Measurements from ENCODE around the gene TTLL5. TPM values are rescaled to one million over a fixed set of nuclear protein-coding genes. Genes with fewer than 3 reads are reported as not detected.

TTLL5 gene
- total RNA-seq, 2 experiments from 2014 or later = 27.3 to 38.6 TPM

DNA sequence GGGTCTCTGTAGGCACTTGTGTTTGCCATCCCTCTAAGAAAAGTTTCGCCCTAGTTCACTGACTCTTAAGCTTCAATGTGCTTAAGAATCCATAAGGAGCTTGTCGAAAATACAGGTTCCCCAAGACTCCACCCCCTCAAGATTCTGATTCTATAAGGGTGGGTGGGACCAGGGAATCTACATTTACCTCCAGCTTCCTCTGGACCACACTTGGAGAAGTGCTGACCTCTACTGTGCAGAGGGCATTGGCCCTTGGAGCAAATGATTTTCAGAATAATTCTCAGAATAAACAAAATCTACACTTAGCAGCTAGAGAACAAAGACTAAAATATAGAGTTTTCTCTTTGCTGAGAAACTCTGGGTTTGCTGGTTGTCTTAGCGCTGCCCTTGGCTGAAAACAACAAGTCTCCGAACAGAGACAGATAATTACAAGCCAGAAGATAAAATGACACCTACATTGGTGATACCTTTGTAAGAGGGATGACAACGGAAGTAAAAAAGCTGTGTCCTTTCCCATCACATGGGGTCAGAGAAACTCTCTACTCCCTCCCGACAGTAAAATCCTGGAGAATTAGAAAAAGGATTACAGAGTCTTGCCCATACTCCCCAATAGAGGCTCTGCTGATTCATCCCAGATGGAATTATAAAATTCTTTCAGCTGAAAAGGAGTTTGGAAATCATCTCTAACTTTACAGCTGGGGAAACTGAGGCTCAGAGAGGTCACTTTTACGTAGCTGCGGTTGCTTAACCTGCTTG is 316.0 kb downstream of the TTLL5 start:
- Mint-ChIP-seq H3K36me3 (ENCODE audit: low read depth) (no peaks in the 10 kb centered on the region), H3K4me1 (peaks cover 33% of the 10 kb centered on the region), H3K9me3 (ENCODE audit: low read depth) (no peaks in the 10 kb centered on the region), H3K4me3 (no peak overlapping the region), H3K27ac (no peak overlapping the region), H3K27me3 (no peaks in the 10 kb centered on the region)
- ATAC-seq (no peak), DNase-seq (no peak)
- POLR2A ChIA-PET = no interaction called here
- intact Hi-C loops (cut with DNase I, micrococcal nuclease) = no loop called here
- CTCF ChIA-PET = interaction anchor here (0.6 to 8.2 kb wide), 4 partner anchors 9 to 1005 kb away, joined by 3 to 91 read pairs (median 18); partner anchors contain the start of gene IFT43

DNA sequence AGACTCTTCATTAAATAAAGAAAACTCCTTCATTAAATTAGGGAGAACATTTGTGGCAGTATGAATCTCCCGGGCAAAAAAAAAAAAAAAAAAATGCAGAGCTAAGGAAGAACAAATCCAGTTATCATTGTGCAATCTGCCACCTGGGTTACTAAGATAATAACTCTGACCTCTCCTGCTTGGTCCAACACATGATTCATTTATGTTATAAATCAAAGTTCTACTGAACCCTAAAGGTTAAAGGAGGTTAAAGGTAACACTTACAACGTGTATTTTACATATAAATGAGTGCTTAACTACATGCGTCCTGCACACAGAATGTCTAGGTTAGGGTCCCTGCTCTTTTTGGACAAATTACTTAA is 316.5 kb downstream of the TTLL5 start:
- Mint-ChIP-seq H3K36me3 (ENCODE audit: low read depth) (no peaks in the 10 kb centered on the region), H3K4me3 (no peak overlapping the region), H3K4me1 (peaks cover 33% of the 10 kb centered on the region), H3K9me3 (ENCODE audit: low read depth) (no peaks in the 10 kb centered on the region), H3K27me3 (no peaks in the 10 kb centered on the region), H3K27ac (no peak overlapping the region)
- ATAC-seq = no peak
- CTCF ChIA-PET = interaction anchor here (3.1 to 8.2 kb wide), 2 partner anchors 71 to 268 kb away, joined by 31 to 91 read pairs; no protein-coding TSS in a partner anchor
- POLR2A ChIA-PET = no interaction called here
- intact Hi-C loops (cut with DNase I, micrococcal nuclease) = no loop called here
- DNase-seq = no peak

DNA sequence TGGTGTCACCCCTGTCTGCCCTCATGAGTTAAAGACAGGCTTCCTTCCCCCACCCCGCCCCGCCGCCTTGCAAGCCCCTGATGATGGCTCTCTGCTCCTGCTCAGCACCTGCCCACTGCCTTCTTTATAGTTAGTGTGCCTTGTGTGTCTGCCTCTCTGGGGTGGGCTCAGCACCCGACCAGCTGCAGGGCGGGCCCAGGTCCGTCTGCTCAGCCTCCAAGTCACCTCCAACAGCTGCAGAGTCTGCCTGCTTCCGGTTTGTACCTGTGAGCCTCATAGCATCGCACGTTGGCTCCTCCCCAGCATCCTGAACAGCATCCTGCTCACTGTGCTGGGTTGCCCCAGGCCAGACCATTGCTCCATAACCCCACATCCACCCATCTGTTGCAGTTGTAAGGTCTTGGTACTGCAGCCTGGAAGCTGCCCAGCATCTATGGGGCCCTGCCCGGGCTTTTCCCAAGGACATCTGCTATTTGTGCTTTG is 317.2 kb downstream of the TTLL5 start:
- H3K27me3 Mint-ChIP-seq = no peaks in the 10 kb centered on the region
- no peaks in the 10 kb centered on the region for H3K36me3 Mint-ChIP-seq (ENCODE audit: low read depth)
- no peak overlapping the region for H3K27ac Mint-ChIP-seq
- intact Hi-C loops (cut with DNase I, micrococcal nuclease) = no loop called here
- no peaks in the 10 kb centered on the region for H3K9me3 Mint-ChIP-seq (ENCODE audit: low read depth)
- DNase-seq (peak; percentile 45), ATAC-seq (no peak)
- peaks cover 33% of the 10 kb centered on the region for H3K4me1 Mint-ChIP-seq
- H3K4me3 Mint-ChIP-seq = no peak overlapping the region
- POLR2A ChIA-PET = no interaction called here
- CTCF ChIA-PET = interaction anchor here (0.9 to 8.2 kb wide), 5 partner anchors 10 to 321 kb away, joined by 3 to 91 read pairs (median 7); no protein-coding TSS in a partner anchor

DNA sequence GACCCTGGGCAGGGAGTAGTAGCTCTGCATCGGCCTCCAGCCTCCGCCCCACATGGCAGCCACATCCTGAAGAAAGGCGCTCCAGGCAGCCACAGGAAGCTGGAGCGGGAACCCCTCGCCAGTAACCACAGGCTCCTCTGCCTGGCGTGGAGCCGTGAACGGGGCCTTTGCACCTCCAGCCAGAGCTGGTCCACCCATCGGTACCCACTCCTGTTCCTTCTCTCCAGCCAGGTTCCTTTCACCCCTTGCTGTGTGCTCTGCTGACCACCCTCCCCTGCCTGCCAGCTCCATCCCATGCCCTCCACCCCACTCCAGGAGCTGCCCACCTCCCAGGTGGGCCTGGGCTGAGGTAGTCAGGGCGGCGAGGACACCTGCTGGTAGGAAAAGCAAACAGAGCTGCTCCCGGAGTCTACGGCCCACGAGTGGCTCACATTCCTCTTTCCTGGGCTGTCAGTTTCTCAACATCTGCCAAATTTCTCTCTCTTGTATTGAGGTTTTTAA is 318.1 kb downstream of the TTLL5 start:
- ATAC-seq (no peak), DNase-seq (peak; percentile 56)
- ChIA-PET POLR2A (interaction anchor here (0.7 kb wide), 1 partner anchor 201 kb away, joined by 3 read pairs; no protein-coding TSS in a partner anchor), CTCF (interaction anchor here (0.6 to 8.2 kb wide), 12 partner anchors 10 to 583 kb away, joined by 3 to 91 read pairs (median 3); no protein-coding TSS in a partner anchor)
- Mint-ChIP-seq H3K27me3 (no peaks in the 10 kb centered on the region), H3K4me3 (peak overlapping the region; percentile 29), H3K27ac (no peak overlapping the region), H3K36me3 (ENCODE audit: low read depth) (no peaks in the 10 kb centered on the region), H3K9me3 (ENCODE audit: low read depth) (no peaks in the 10 kb centered on the region), H3K4me1 (peaks cover 33% of the 10 kb centered on the region)
- intact Hi-C loops (cut with DNase I, micrococcal nuclease) = no loop called here

DNA sequence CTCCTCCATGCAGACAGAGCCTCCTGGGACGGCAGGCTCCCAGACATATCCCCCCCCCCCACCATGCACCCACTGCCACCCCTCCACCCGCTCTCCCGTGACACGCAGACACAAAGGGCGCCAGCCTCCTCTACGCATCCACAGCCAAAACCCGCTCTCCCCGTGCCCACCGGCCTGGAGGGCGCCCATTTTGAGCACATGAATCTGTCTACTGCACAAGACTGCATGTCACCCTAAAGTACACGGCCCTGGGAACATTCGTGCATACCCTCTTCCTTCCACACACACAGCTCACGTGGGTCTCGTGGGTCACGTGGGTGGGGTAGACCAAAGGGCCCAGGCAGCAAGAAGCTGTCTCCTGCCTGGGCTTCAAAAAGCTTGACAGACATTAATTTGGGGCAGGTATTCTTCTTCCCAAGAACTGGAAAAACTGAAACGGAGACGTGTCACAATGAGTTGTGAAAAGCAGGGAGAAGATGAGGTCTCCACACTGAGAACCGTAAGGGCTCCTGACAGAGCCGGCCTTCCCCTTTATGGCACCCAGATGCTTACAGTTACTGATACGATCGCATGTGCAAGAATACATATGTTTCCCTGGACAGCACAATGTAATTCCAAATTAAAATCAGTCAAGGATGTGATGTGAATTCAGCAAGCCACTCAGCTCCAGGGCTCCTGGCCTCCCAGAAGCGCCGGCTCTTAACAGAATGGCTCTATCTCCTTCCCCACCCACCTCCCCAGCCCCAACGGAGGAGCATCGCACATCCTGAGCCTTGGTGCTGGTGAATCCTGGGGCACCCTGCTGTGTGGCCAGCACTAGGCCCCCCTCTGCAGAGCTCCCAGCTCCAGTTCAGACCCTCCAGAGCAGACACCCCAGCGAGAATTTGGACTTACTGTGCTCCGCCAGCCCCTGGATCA is 318.9 kb downstream of the TTLL5 start:
- DNase-seq (no peak), ATAC-seq (no peak)
- intact Hi-C loops (cut with DNase I, micrococcal nuclease) = loop anchor here (5.0 to 10.0 kb wide), 5 partner anchors 318 to 1115 kb away; partner anchors contain the start of genes CIPC (in 1 of the 2), ERG28 (in 1 of the 2), NEK9 (in 1 of the 2) and TMED10 (in 1 of the 2)
- ChIA-PET CTCF (interaction anchor here (0.6 to 8.2 kb wide), 11 partner anchors 12 to 824 kb away, joined by 3 to 91 read pairs (median 3); no protein-coding TSS in a partner anchor), POLR2A (interaction anchor here (0.7 kb wide), 1 partner anchor 201 kb away, joined by 3 read pairs; no protein-coding TSS in a partner anchor)
- H3K36me3 Mint-ChIP-seq (ENCODE audit: low read depth) = no peaks in the 10 kb centered on the region
- H3K4me3 Mint-ChIP-seq = peak overlapping the region; percentile 29
- no peaks in the 10 kb centered on the region for H3K27me3 Mint-ChIP-seq
- no peak overlapping the region for H3K27ac Mint-ChIP-seq
- H3K9me3 Mint-ChIP-seq (ENCODE audit: low read depth) = no peaks in the 10 kb centered on the region
- H3K4me1 Mint-ChIP-seq = peaks cover 33% of the 10 kb centered on the region

DNA sequence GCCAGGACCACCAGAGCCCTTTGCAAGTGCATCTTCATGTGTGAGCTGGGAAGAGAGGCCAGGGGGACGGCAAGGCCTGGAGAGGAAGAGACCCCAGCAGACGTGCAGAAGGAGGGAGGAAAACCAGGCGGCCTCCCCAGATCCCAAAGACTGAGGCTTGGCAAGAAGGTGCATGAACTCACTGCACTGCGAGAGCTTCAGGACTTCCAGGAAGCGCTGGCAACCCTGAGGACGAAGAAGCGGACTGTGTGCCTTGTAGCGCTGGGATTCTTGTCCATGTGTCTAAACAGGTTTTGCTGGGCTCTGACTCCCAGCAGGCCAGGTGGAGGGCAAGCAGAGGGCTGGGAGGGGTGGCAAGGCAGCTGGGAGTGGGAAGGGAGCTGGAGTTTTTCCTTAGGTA is 319.8 kb downstream of the TTLL5 start:
- Mint-ChIP-seq H3K9me3 (ENCODE audit: low read depth) (no peaks in the 10 kb centered on the region), H3K27ac (no peak overlapping the region), H3K27me3 (no peaks in the 10 kb centered on the region), H3K4me3 (peak overlapping the region; percentile 67), H3K36me3 (ENCODE audit: low read depth) (no peaks in the 10 kb centered on the region), H3K4me1 (peaks cover 35% of the 10 kb centered on the region)
- intact Hi-C loops (cut with DNase I, micrococcal nuclease) = loop anchor here (1.0 to 10.0 kb wide), 6 partner anchors 75 to 1114 kb away; partner anchors contain the start of genes CIPC (in 1 of the 2), ERG28 (in 1 of the 2), NEK9 (in 1 of the 2) and TMED10 (in 1 of the 2)
- ChIA-PET CTCF (interaction anchor here (0.6 to 8.2 kb wide), 5 partner anchors 12 to 825 kb away, joined by 3 to 91 read pairs (median 4); no protein-coding TSS in a partner anchor), POLR2A (no interaction called here)
- DNase-seq (no peak), ATAC-seq (no peak)

DNA sequence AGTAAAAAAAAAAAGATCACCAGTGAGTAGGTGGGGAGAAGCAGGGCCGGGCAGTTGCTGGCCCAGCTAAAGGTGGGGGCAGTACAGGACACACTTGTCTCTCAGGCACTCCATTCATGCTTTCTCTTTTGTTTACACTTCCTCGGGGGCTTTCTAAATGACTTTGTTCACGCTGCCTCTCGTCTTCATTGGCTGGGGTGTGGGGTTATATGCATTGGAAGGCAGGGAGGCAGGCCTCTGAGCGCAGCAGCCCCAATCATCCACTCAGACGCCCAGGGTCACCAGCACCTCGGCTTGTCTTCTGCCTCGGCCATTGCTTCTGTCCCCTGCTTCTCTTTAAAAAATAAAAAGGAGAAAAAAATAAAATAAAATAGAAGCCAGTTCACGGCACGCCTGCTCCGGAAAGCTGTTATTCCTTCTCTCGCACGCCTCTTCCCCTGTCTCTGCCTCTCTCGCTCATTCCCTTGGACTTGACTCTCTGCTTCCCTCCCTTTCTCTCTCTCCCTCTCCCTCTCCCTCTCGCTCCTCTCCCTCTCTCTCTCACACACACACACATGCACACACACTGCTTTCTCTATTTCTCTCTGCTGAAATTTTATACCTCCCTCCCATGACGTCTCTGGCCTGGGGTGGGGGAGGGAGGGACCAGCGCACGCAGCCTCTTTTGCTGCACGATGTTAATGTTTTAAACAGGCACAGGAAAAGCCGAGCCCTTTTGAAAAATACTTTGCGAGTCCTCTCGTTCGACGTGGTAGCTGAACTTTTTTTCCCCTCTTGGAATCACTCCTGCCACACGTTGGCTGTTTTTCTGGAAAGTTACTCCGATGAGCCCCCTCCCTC is 320.6 kb downstream of the TTLL5 start, which contains the start of gene TGFB3:
Gene TGFB3, minus strand, starts transcription at position 570 of the 840 bp plus-strand sequence. CDS start 1,102 bp downstream, outside the sequence.
- H3K36me3 Mint-ChIP-seq (ENCODE audit: low read depth) = no peaks in the 10 kb centered on the region
- ChIA-PET POLR2A (interaction anchor here (1.0 kb wide), 1 partner anchor 75 kb away, joined by 5 read pairs; no protein-coding TSS in a partner anchor), CTCF (interaction anchor here (0.9 to 8.2 kb wide), 4 partner anchors 32 to 272 kb away, joined by 3 to 91 read pairs (median 12); no protein-coding TSS in a partner anchor)
- ATAC-seq = peak; percentile 73
- H3K4me3 Mint-ChIP-seq = peak within 1 kb of the TSS; percentile 67
- intact Hi-C loops (cut with DNase I, micrococcal nuclease) = loop anchor here (1.0 to 10.0 kb wide), 9 partner anchors 75 to 1113 kb away; partner anchors contain the start of genes CIPC (in 1 of the 2), ERG28 (in 1 of the 2), NEK9 (in 1 of the 2) and TMED10 (in 1 of the 2)
- H3K4me1 Mint-ChIP-seq = peaks cover 40% of the 10 kb centered on the region
- H3K9me3 Mint-ChIP-seq (ENCODE audit: low read depth) = no peaks in the 10 kb centered on the region
- H3K27me3 Mint-ChIP-seq = no peaks in the 10 kb centered on the region
- H3K27ac Mint-ChIP-seq = peak within 1 kb of the TSS; percentile 78
- DNase-seq = peak; percentile 74

DNA sequence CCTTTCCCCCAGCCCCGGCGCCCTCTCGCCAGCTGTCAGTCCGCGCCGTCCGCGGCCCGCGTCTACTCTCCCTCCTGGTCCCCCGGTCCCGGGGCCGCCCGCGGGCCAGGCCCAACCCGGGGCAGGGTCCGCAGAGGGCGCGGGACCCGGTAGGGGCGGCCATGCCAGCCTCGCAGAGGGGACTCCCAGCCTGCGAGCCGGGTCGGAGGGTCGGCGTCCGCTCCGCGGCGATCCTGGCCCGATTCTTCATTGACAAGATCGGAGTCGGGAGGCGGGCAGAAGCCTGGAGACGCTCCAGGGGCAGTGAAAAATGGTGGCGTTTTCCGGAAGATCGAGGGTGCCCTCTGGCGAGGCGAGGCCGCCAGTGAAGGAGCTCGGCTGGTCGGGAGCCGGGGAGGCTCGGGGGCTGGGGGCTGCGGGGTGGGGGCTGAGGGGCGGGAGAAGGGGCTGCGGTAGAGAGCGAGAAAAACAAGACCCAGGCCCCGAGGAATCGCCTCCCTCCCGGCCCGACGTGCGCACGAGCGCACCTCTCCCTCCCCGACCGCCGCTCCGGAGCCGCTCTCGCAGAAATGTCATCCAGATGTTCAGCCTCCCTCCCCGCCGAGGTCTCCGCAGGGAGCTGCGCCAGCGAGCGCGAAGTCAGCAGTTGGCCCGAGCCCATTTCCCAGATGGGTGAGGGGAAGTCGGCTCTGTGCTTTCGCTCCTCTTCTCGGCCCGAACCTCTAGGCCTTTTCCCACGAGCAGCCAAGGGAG is 321.4 kb downstream of the TTLL5 start:
- DNase-seq = peak; percentile 86
- H3K27me3 Mint-ChIP-seq = no peaks in the 10 kb centered on the region
- CTCF ChIA-PET = interaction anchor here (0.7 to 8.2 kb wide), 17 partner anchors 9 to 687 kb away, joined by 3 to 91 read pairs (median 4); no protein-coding TSS in a partner anchor
- intact Hi-C loops (cut with DNase I, micrococcal nuclease) = loop anchor here (1.0 to 10.0 kb wide), 9 partner anchors 76 to 1112 kb away; partner anchors contain the start of genes CIPC (in 1 of the 2), ERG28 (in 1 of the 2), NEK9 (in 1 of the 2) and TMED10 (in 1 of the 2)
- no peaks in the 10 kb centered on the region for H3K9me3 Mint-ChIP-seq (ENCODE audit: low read depth)
- ATAC-seq = peak; percentile 62
- POLR2A ChIA-PET = interaction anchor here (0.7 to 1.0 kb wide), 3 partner anchors 76 to 812 kb away, joined by 3 to 5 read pairs (median 3); no protein-coding TSS in a partner anchor
- no peaks in the 10 kb centered on the region for H3K36me3 Mint-ChIP-seq (ENCODE audit: low read depth)
- H3K27ac Mint-ChIP-seq = peak overlapping the region; percentile 78
- peaks cover 42% of the 10 kb centered on the region for H3K4me1 Mint-ChIP-seq
- peak overlapping the region; percentile 67 for H3K4me3 Mint-ChIP-seq

DNA sequence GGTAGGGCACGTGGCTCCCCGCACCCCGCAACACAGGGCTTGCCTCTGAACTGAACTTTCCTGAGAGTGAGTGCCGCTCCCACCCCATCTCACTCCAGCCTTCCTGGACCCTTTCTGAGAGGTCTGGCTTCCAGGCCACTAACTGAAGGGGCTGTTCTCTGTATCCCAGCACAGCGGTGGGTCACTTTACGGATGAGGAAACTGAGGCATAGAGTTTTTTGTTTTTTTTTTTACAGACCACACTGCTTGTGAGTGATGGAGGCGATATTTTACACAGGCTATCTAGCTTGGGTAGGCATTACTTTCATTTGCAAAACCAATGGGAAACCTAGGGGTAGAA is 321.9 kb downstream of the TTLL5 start:
- Mint-ChIP-seq H3K27me3 (no peaks in the 10 kb centered on the region), H3K4me3 (peak overlapping the region; percentile 67), H3K27ac (no peak overlapping the region), H3K36me3 (ENCODE audit: low read depth) (no peaks in the 10 kb centered on the region), H3K9me3 (ENCODE audit: low read depth) (no peaks in the 10 kb centered on the region), H3K4me1 (peaks cover 42% of the 10 kb centered on the region)
- ATAC-seq (no peak), DNase-seq (no peak)
- POLR2A ChIA-PET = interaction anchor here (0.7 to 1.0 kb wide), 3 partner anchors 76 to 813 kb away, joined by 3 to 5 read pairs (median 3); no protein-coding TSS in a partner anchor
- CTCF ChIA-PET = interaction anchor here (0.7 to 8.2 kb wide), 16 partner anchors 9 to 688 kb away, joined by 3 to 91 read pairs (median 4); no protein-coding TSS in a partner anchor
- intact Hi-C loops (cut with DNase I, micrococcal nuclease) = loop anchor here (2.0 to 10.0 kb wide), 6 partner anchors 321 to 1112 kb away; partner anchors contain the start of genes CIPC (in 1 of the 2), ERG28 (in 1 of the 2), NEK9 (in 1 of the 2) and TMED10 (in 1 of the 2)

All from activated CD4-positive, alpha-beta T cell treated with anti-CD3 and anti-CD28 coated beads for 36 hours (primary cell).